Parathyroid adenoma (tissue), 2 donors: Measurements from ENCODE around the gene AIFM2.
"Not testable (repeated sequence)": the region's sequence is repeated elsewhere in the genome, so short reads cannot be mapped to it uniquely, and the experiment has no call there.

Source experiments
- H2AFZ ChIP-seq: fragments of 300-600 bp; sonication (generic); one replicate; pipeline ENCODE4 v1.7.0; 2017; ENCODE audit warnings: antibody characterized with exemption, mild to moderate bottlenecking
- H3K27ac ChIP-seq: fragments of 300-600 bp; sonication (generic); one replicate; pipeline ENCODE4 v1.7.0; 2017
- H3K27me3 ChIP-seq: fragments of 300-600 bp; sonication (generic); one replicate; pipeline ENCODE4 v1.7.0; 2017; ENCODE audit warnings: low read length; ENCODE audit not compliant: control insufficient read depth, insufficient read depth
- H3K36me3 ChIP-seq: fragments of 300-600 bp; sonication (generic); one replicate; pipeline ENCODE4 v1.7.0; 2017; ENCODE audit warnings: low read length; ENCODE audit not compliant: control insufficient read depth, insufficient read depth
- H3K4me1 ChIP-seq: fragments of 300-600 bp; sonication (generic); one replicate; pipeline ENCODE4 v1.7.0; 2017; ENCODE audit warnings: control low read depth
- H3K4me2 ChIP-seq: fragments of 300-600 bp; sonication (generic); one replicate; pipeline ENCODE4 v1.7.0; 2017; ENCODE audit warnings: low read length
- H3K4me3 ChIP-seq: fragments of 300-600 bp; sonication (generic); one replicate; pipeline ENCODE4 v1.7.0; 2017; ENCODE audit warnings: low read depth, low read length
- H3K79me2 ChIP-seq: fragments of 300-600 bp; sonication (generic); one replicate; pipeline ENCODE4 v1.7.0; 2017; ENCODE audit warnings: control low read depth
- H3K9ac ChIP-seq: fragments of 300-600 bp; sonication (generic); one replicate; pipeline ENCODE4 v1.7.0; 2017; ENCODE audit warnings: mild to moderate bottlenecking
- H3K9me3 ChIP-seq: fragments of 300-600 bp; sonication (generic); one replicate; pipeline ENCODE4 v1.7.0; 2017; ENCODE audit warnings: low read length; ENCODE audit not compliant: control insufficient read depth
- CTCF ChIP-seq: fragments of 300-600 bp; sonication (generic); IDR thresholded peaks from one replicate; pipeline ENCODE4 v1.7.0; 2017; ENCODE audit warnings: antibody characterized with exemption, mild to moderate bottlenecking
- donor health status: primary hyperparathyroidism.

Gene AIFM2

GRCh38 chr10:70125918-70126552 lies 6.6 kb downstream of the AIFM2 start:
- H3K4me1 ChIP-seq = no peaks in the 10 kb centered on the region

GRCh38 chr10:70124918-70125317 lies 7.7 kb downstream of the AIFM2 start:
- Histone ChIP-seq H3K36me3 (no peaks in the 10 kb centered on the region), H3K9me3 (no peaks in the 10 kb centered on the region), H3K79me2 (no peaks in the 10 kb centered on the region), H3K9ac (no peak overlapping the region), H3K27ac (no peak overlapping the region), H3K4me3 (no peak overlapping the region), H3K4me2 (no peak overlapping the region), H3K4me1 (peaks cover 10% of the 10 kb centered on the region), H2AFZ (no peak overlapping the region), H3K27me3 (no peaks in the 10 kb centered on the region)
- no peak for TF ChIP-seq CTCF

More at GRCh38 chr10:70125918-70126552, 6.6 kb downstream of the AIFM2 start:
- Histone ChIP-seq H2AFZ (no peak overlapping the region), H3K36me3 (no peaks in the 10 kb centered on the region), H3K9ac (no peak overlapping the region), H3K4me3 (no peak overlapping the region), H3K9me3 (no peaks in the 10 kb centered on the region), H3K27ac (no peak overlapping the region), H3K4me2 (no peak overlapping the region), H3K27me3 (no peaks in the 10 kb centered on the region), H3K79me2 (no peaks in the 10 kb centered on the region)
- no peak for TF ChIP-seq CTCF

- Histone ChIP-seq H3K79me2 (no peaks in the 10 kb centered on the region), H3K4me2 (no peak overlapping the region), H3K4me3 (no peak overlapping the region), H3K9me3 (no peaks in the 10 kb centered on the region), H3K27ac (no peak overlapping the region), H3K27me3 (no peaks in the 10 kb centered on the region), H3K4me1 (peaks cover 11% of the 10 kb centered on the region), H2AFZ (no peak overlapping the region), H3K36me3 (no peaks in the 10 kb centered on the region), H3K9ac (no peak overlapping the region)
- TF ChIP-seq CTCF = no peak
Measured at GRCh38 chr10:70124415-70124814, 8.2 kb downstream of the AIFM2 start.

- H3K9ac ChIP-seq = no peak overlapping the region
- H3K36me3 ChIP-seq = no peaks in the 10 kb centered on the region
- H3K79me2 ChIP-seq = no peaks in the 10 kb centered on the region
- H3K4me2 ChIP-seq = no peak overlapping the region
- no peak overlapping the region for H3K4me3 ChIP-seq
- no peak for TF ChIP-seq CTCF
- no peak overlapping the region for H3K27ac ChIP-seq
- H3K9me3 ChIP-seq = no peaks in the 10 kb centered on the region
- no peak overlapping the region for H2AFZ ChIP-seq
- H3K27me3 ChIP-seq = no peaks in the 10 kb centered on the region
- H3K4me1 ChIP-seq = peaks cover 11% of the 10 kb centered on the region
Measured at GRCh38 chr10:70123817-70124216, 8.8 kb downstream of the AIFM2 start.

- H3K9ac ChIP-seq, H2AFZ ChIP-seq, H3K36me3 ChIP-seq, H3K4me3 ChIP-seq, H3K79me2 ChIP-seq, H3K27me3 ChIP-seq, H3K27ac ChIP-seq, H3K4me2 ChIP-seq, H3K9me3 ChIP-seq: not testable (repeated sequence)
- peaks cover 11% of the 10 kb centered on the region for H3K4me1 ChIP-seq
Measured at GRCh38 chr10:70123166-70123565, 9.5 kb downstream of the AIFM2 start.
